ENCODE measurements around the gene NDUFS4. TPM values are rescaled to one million over a fixed set of nuclear protein-coding genes. Genes with fewer than 3 reads are reported as not detected.

The NDUFS4 gene
- total RNA-seq, 1 donor from 2014 or later, result 54.6 TPM

DNA sequence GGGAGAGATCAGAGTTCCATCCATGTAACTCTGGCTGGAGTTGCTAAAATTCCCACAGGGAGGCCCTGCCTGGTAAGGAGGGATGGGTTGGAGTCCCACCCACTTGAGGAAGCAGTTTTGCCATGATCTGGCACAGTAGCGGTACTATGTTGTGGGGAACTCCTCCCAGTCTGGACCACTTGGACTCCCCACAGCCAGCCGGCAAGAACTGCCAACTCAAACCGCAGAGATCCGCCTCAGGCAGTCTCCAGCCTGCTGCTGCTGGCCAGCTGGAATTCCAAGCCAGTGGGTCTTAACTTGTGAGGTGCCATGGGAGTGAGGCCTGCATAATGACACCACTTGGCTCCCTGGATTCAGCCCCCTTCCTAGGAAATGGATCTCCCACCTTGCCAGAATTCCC lies 151.9 kb downstream of the NDUFS4 start:
- ATAC-seq (no peak), DNase-seq (no peak)
- intact Hi-C loops (cut with DNase I), result no loop called here
- TF ChIP-seq, protein P1, sequence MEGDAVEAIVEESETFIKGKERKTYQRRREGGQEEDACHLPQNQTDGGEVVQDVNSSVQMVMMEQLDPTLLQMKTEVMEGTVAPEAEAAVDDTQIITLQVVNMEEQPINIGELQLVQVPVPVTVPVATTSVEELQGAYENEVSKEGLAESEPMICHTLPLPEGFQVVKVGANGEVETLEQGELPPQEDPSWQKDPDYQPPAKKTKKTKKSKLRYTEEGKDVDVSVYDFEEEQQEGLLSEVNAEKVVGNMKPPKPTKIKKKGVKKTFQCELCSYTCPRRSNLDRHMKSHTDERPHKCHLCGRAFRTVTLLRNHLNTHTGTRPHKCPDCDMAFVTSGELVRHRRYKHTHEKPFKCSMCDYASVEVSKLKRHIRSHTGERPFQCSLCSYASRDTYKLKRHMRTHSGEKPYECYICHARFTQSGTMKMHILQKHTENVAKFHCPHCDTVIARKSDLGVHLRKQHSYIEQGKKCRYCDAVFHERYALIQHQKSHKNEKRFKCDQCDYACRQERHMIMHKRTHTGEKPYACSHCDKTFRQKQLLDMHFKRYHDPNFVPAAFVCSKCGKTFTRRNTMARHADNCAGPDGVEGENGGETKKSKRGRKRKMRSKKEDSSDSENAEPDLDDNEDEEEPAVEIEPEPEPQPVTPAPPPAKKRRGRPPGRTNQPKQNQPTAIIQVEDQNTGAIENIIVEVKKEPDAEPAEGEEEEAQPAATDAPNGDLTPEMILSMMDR (IDR thresholded peaks at IDR 0.05), result no peak
- Histone ChIP-seq H3K27ac (no peak overlapping the region), H3K9me3 (peaks cover 18% of the 10 kb centered on the region), H3K4me1 (no peaks in the 10 kb centered on the region), H3K4me3 (no peak overlapping the region), H3K36me3 (no peaks in the 10 kb centered on the region), H3K27me3 (ENCODE audit: low read depth) (no peaks in the 10 kb centered on the region)

DNA sequence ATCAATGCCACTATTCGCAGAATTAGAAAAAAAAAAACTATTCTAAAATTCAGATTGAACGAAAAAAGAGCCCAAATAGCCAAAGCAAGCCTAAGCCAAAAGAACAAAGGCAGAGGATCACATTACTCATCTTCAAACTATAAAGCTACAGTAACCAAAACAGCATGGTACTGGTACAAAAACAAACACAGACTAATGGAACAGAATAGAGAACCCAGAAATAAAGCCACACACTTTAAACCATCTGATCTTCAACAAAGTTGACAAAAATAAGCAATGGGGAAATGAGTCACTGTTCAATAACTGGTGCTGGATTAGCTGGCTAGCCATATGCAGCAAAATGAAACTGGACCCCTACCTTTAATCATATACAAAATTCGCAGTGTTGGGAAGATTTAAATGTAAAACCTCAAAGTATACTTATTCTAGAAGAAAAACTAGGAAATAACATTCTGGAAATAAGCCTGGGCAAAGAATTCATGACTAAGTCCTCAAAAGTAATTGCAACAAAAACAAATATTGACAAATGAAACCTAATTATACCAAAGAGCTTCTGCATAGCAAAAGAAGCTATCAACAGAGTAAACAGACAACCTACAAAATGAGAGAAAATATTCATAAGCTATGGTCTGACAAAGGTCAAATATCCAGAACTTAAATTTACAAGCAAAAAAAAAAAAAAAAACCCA lies 153.7 kb downstream of the NDUFS4 start:
- Histone ChIP-seq H3K27me3 (ENCODE audit: low read depth) (no peaks in the 10 kb centered on the region), H3K4me1 (no peaks in the 10 kb centered on the region), H3K9me3 (peaks cover 18% of the 10 kb centered on the region), H3K27ac (no peak overlapping the region), H3K4me3 (no peak overlapping the region), H3K36me3 (no peaks in the 10 kb centered on the region)
- TF ChIP-seq, protein P1 (IDR thresholded peaks at IDR 0.05), result no peak
- DNase-seq (no peak), ATAC-seq (no peak)
- intact Hi-C loops (cut with DNase I), result no loop called here

DNA sequence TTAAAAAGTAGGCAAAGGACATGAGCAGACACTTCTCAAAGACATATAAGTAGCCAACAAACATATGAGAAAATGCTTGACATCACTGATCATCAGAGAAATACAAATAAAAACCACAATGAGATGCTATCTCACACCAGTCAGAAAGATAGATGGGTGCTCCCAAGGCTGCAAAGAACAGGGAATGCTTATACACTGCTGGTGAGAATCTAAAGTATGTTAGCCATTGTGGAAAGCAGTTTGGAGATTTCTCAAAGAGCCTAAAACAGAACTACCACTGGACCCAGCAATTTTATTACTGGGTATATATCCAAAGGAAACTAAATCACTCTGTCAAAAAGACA lies 154.2 kb downstream of the NDUFS4 start:
- DNase-seq (no peak), ATAC-seq (no peak)
- Histone ChIP-seq H3K4me3 (no peak overlapping the region), H3K4me1 (no peaks in the 10 kb centered on the region), H3K27me3 (ENCODE audit: low read depth) (no peaks in the 10 kb centered on the region), H3K9me3 (peaks cover 13% of the 10 kb centered on the region), H3K27ac (no peak overlapping the region), H3K36me3 (no peaks in the 10 kb centered on the region)
- TF ChIP-seq, protein P1 (IDR thresholded peaks at IDR 0.05), result no peak
- intact Hi-C loops (cut with DNase I), result no loop called here

DNA sequence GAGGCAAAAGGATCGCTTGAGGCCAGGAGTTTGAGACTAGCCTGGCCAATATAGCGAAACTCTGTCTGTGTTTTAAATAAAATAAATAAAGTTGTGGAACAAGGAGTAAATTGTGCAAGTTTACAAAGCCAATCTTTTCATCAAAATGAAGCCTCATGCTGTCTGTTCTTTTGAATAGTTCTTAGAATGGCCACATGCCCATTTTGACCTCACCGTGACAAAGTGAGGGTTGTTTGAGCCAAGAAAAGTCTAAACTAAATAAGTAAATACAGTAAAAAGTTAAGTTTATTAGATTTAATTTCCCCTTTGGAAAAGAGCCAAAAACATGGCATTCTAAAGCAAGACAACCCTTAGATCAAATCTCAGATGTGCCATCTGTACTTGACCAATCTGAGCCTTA lies 165.7 kb downstream of the NDUFS4 start:
- H3K36me3 ChIP-seq, result no peaks in the 10 kb centered on the region
- H3K27ac ChIP-seq, result no peak overlapping the region
- H3K27me3 ChIP-seq (ENCODE audit: low read depth), result no peaks in the 10 kb centered on the region
- H3K4me1 ChIP-seq, result no peaks in the 10 kb centered on the region
- ATAC-seq, result no peak
- intact Hi-C loops (cut with DNase I), result no loop called here
- no peak for DNase-seq
- H3K9me3 ChIP-seq, result no peaks in the 10 kb centered on the region
- H3K4me3 ChIP-seq, result no peak overlapping the region
- TF ChIP-seq, protein P1 (IDR thresholded peaks at IDR 0.05), result no peak

DNA sequence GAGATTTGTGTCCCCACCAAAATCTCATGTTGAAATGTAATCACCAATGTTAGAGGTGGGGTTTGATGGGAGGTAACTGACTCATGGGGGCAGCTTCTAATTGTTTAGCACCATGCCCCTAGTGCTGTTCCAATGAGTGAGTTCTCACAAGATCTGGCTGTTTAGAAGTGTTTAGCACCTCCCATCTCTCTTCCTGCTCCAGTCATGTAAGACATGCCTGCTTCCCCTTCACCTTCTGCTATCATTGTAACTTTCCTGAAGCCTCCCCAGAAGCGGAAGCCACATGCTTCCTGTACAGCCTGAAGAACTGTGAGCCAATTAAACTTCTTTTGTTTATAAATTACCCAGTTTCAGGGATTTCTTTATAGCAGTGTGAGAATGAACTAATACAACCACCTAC lies 170.5 kb downstream of the NDUFS4 start:
- Histone ChIP-seq H3K4me1 (no peaks in the 10 kb centered on the region), H3K27me3 (ENCODE audit: low read depth) (no peaks in the 10 kb centered on the region), H3K4me3 (no peak overlapping the region), H3K27ac (no peak overlapping the region), H3K9me3 (no peaks in the 10 kb centered on the region), H3K36me3 (no peaks in the 10 kb centered on the region)
- TF ChIP-seq, protein P1 (IDR thresholded peaks at IDR 0.05), result no peak
- DNase-seq (no peak), ATAC-seq (no peak)
- intact Hi-C loops (cut with DNase I), result no loop called here

Other genes starting within 250 kb of the NDUFS4 start
- 2.1 TPM for gene FST, start 80.0 kb upstream of the NDUFS4 start, total RNA-seq

Measured in lower lobe of right lung (tissue), 2 donors.